GM12801 (cell line): ENCODE measurements around the gene CNMD.

Experiments
- TF ChIP-seq, protein P1 (sequence below): IDR thresholded peaks from one replicate; pipeline ENCODE4 v1.5.1; 2011; ENCODE audit warnings: control low read depth; ENCODE audit not compliant: insufficient read length; ENCODE audit errors: extremely low read depth

Gene CNMD

DNA sequence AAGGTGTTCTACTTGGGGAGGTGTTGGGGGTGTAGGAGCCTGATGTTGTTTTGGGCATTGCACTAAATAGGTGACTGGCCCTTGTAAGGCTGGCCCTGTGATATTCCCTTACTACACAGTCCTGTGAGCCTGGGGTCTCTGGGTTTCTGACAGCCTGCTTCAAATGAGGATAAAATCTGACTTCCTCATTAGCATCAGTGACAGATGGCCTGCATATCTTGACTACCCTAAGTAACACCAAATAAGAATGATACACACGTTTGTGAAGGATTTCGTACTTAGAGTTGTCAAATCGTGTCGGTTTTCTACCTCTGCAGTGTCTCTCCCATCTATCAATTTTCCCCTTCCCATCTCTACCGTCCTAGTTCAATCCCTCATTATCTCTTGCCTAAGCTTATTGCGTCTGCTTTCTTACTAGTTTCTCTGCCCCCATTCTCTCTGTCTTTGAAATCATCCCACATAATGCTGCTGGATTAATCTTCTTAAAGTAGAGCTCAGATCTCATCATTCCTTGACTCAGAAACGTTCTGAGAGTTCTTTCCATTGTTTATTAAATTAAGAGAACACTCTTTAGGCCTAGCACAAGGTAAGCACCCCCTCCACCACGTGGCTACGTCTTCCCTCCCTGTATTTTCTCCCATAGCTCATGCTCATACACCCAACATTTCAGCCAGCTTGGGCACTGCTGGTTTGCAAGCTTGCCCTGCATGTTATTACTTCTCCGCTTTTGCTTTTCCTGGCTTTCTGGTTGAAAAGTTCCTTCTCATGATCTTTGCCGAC lies 26.2 kb upstream of the CNMD start:
- TF ChIP-seq, protein P1, sequence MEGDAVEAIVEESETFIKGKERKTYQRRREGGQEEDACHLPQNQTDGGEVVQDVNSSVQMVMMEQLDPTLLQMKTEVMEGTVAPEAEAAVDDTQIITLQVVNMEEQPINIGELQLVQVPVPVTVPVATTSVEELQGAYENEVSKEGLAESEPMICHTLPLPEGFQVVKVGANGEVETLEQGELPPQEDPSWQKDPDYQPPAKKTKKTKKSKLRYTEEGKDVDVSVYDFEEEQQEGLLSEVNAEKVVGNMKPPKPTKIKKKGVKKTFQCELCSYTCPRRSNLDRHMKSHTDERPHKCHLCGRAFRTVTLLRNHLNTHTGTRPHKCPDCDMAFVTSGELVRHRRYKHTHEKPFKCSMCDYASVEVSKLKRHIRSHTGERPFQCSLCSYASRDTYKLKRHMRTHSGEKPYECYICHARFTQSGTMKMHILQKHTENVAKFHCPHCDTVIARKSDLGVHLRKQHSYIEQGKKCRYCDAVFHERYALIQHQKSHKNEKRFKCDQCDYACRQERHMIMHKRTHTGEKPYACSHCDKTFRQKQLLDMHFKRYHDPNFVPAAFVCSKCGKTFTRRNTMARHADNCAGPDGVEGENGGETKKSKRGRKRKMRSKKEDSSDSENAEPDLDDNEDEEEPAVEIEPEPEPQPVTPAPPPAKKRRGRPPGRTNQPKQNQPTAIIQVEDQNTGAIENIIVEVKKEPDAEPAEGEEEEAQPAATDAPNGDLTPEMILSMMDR: no peak

DNA sequence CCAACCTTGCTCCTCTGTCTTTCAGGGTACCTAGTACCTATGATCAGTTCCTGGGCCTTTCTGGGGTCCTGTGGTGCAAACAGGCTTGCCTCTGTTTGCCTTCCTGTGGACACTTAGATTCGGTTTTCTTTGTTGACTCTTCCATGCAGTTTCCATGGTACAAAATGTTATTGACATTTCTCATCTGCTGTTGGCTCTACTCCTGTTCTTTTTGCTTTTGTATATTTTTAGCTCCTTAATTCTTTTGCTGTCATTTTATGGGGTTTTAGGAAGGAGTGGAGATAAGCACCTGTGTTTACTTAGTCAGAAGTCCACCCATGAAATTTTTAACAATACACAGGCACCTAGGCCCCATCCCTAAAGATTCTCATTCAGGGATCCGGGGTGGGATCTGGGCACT lies 20.5 kb upstream of the CNMD start:
- TF ChIP-seq, protein P1: no peak

GRCh38 chr13:52758114-52758513 lies 18.5 kb upstream of the CNMD start:
- TF ChIP-seq, protein P1: no peak

- TF ChIP-seq, protein P1: no peak
These were observed 11.6 kb upstream of the CNMD start for GRCh38 chr13:52751196-52751595.

DNA sequence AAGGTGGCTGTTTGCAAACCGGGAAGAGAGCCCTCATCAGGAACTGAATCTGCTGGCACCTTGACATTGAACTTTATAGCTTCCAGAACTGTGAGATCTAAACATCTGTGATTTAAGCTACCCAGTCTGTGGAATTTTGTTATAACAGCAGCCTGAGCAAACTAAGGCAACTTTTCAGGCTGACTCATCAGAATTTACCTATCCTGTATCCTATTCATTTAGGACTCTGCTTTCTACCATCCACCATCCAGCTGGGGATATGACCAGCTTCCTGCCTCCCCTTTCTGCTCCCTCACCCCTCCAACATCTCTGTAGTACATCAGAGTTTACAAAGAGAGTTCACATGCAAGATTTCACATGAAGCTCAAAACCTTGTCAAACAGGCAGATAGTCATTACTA lies 11.1 kb upstream of the CNMD start:
- TF ChIP-seq, protein P1: no peak

DNA sequence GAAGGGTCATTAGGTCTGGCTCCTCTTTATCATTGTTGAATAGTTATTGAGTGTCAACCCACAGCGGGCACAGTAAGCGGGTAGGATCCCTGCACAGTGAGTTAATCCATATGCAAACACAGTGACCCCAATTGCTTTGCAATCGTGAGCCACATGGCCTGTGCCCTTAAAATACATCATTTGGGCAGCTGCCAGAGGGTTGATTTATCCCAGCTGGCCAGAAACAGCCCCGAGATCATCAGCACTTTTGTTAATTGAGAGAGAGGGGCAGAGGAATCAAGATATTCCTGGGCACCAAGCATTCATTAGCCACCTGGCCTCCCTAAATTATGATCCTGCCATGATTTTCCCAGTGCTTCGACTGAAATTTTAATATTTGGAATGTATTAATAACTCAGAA lies 9.8 kb upstream of the CNMD start:
- TF ChIP-seq, protein P1: no peak

DNA sequence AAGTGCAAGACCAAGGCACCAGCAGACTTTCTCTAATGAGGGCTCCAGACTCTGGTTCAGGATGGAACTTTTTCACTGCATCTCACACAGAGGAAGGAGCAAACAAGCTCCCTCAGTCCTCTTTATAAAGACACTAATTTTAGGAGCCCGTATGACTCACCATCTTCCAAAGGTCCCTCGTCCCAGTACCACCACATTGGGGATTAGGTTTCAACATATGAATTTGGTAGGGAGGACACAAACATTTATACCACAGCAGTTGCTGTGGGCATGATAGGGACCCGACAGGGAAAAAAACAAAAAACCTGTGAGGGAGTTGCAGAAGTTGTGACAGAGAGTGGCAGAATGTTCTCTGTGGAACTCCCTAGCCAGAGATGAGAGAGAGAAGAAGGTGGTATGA lies 6.5 kb upstream of the CNMD start:
- TF ChIP-seq, protein P1: no peak
